GM18507 (cell line): ENCODE measurements around the gene LSP1.
A peak's percentile ranks its signal among the peaks of the same experiment; 100 is the strongest.

Experiments
- DNase-seq: peaks from one replicate; pipeline ENCODE4 v3.0.0; 2011; ENCODE audit warnings: low read depth; ENCODE audit not compliant: insufficient read length; ENCODE audit errors: extremely low spot score
- FAIRE-seq: peaks from 2 replicates; lab custom pipeline; 2011; peaks lifted over from hg19 to GRCh38; lab: Jason Lieb, UNC

Gene LSP1

GRCh38 chr11:1846453-1846932, 6.4 kb upstream of the LSP1 start:
- DNase-seq (no peak), FAIRE-seq (no peak)

- DNase-seq, result no peak
- FAIRE-seq, result no peak
Measured at GRCh38 chr11:1847006-1847735, 5.7 kb upstream of the LSP1 start.

GRCh38 chr11:1847926-1848639, 4.8 kb upstream of the LSP1 start:
- DNase-seq (no peak), FAIRE-seq (no peak)

GRCh38 chr11:1848640-1849430, 4.0 kb upstream of the LSP1 start:
- FAIRE-seq, result no peak
- no peak for DNase-seq

- FAIRE-seq (no peak), DNase-seq (no peak)
Measured at GRCh38 chr11:1851468-1852180, 1.3 kb upstream of the LSP1 start.

GRCh38 chr11:1852271-1852876, 510 bp upstream of the LSP1 start:
- DNase-seq, result no peak
- no peak for FAIRE-seq

GRCh38 chr11:1853376-1854131, 670 bp downstream of the LSP1 start:
- DNase-seq, result no peak
- no peak for FAIRE-seq

GRCh38 chr11:1854132-1854948, 1.5 kb downstream of the LSP1 start:
- DNase-seq (peak; percentile 64), FAIRE-seq (no peak)

- peak; percentile 63 for DNase-seq
- FAIRE-seq, result peak; percentile 99
Measured at GRCh38 chr11:1854949-1855885, 2.3 kb downstream of the LSP1 start.

- FAIRE-seq, result no peak
Measured at GRCh38 chr11:1855886-1856265, 3.0 kb downstream of the LSP1 start.

GRCh38 chr11:1856306-1857005, 3.6 kb downstream of the LSP1 start:
- no peak for DNase-seq
- no peak for FAIRE-seq

More at GRCh38 chr11:1855886-1856265, 3.0 kb downstream of the LSP1 start:
- no peak for DNase-seq

- DNase-seq, result no peak
- no peak for FAIRE-seq
Measured at GRCh38 chr11:1857064-1857463, 4.2 kb downstream of the LSP1 start.

GRCh38 chr11:1858154-1858553, 5.3 kb downstream of the LSP1 start:
- FAIRE-seq (no peak), DNase-seq (no peak)

GRCh38 chr11:1858576-1858975, 5.7 kb downstream of the LSP1 start:
- FAIRE-seq (no peak), DNase-seq (no peak)

- DNase-seq (no peak), FAIRE-seq (no peak)
Measured at GRCh38 chr11:1859004-1859403, 6.1 kb downstream of the LSP1 start.

GRCh38 chr11:1860108-1860507, 7.2 kb downstream of the LSP1 start:
- FAIRE-seq (no peak), DNase-seq (no peak)
